Left ventricle myocardium superior (tissue), 1 donor: Measurements from ENCODE around the gene ANKRD17. TPM values are rescaled to one million over a fixed set of nuclear protein-coding genes. Genes with fewer than 3 reads are reported as not detected.
A peak's percentile ranks its signal among the peaks of the same experiment; 100 is the strongest.
"Not testable (repeated sequence)": the region's sequence is repeated elsewhere in the genome, so short reads cannot be mapped to it uniquely, and the experiment has no call there.

ENCODE experiments used
- ATAC-seq: fragments of 200-7000 bp; cut with Tn5 transposase; one replicate; pipeline ENCODE4 v1.9.1; 2020; ENCODE audit warnings: mild to moderate bottlenecking, moderate library complexity
- DNase-seq: peaks from one replicate; pipeline ENCODE4 v3.0.0-alpha.2; 2020
- intact Hi-C: fragments of 100-400 bp; cut with micrococcal nuclease; formaldehyde crosslinking; loops from one replicate; pipeline ENCODE4 v1.11.0; 2022
- total RNA-seq: library from RNA; stranded (reverse); fragmentation: NEBNext Ultra II Directional; extraction: Animal tissue kit (Norgen Biotek cat#: 25700); gene quantifications from one replicate; pipeline ENCODE4 v1.2.1, GENCODE V29; 2021
- donor health status: DM: no; HTN: yes; CAD: no; lungs with severe emphysema.

The ANKRD17 gene
- total RNA-seq, 1 donor from 2014 or later, result 53.3 TPM

GRCh38 chr4:73248821-73249220, 9.8 kb downstream of the ANKRD17 start:
- intact Hi-C loops, result no loop called here
- DNase-seq, result no peak
- no peak for ATAC-seq

DNA sequence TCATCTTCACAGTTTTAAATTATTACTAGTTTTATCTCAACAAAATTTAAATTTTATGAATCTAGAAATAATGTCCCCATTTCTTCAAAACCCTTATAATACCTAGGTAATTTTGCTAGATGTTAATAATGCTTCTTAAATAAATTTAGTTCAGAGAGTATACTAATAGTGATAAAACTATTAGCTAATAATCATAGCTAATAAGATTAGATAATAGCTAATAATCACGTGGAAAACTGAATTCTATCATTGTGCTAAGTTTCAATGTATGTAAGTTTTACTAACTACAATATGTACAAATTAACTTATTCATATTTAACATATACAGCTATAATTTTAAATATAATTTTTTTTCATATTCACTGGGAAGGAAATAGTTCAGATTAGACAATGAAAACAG, 10.2 kb downstream of the ANKRD17 start:
- ATAC-seq, result no peak
- intact Hi-C loops, result no loop called here
- no peak for DNase-seq

DNA sequence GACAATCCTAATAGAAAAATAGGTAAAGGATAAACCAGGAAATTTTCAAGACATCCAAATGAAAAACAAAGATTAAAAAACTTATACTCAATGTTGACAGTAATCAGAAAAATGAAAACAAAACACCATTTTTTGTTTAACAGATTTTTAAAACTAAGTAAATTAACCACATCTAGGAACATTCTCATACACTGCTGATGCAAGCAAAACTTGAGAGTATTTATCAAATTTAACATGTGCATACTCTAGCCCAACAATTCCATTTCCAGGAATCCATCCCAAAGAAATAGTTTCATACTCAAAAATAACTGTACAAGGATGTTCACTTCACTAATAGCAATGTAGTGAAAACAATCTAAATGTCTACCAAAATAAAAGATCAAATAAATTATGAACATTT, 11.5 kb downstream of the ANKRD17 start:
- ATAC-seq (no peak), DNase-seq (no peak)
- intact Hi-C loops, result no loop called here

DNA sequence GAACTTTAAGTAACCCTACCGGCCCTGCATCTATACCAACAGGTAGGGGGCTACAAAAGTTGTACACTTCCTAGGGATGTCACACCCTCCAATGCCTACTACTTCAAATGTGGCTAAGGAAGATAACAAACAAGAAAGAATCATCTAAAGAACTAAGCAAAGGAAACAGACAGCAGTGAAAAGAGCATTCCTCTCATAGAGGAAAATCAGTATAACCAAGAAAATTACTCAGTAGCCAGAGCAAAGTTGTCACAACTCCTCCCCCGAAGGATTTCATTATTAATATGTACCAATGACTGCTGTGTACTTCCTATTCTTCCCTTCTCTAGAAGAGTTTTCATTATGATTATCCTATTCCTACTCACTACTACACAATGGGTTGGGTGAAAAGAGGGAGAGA, 12.6 kb downstream of the ANKRD17 start:
- no peak for ATAC-seq
- DNase-seq, result no peak
- intact Hi-C loops, result no loop called here

DNA sequence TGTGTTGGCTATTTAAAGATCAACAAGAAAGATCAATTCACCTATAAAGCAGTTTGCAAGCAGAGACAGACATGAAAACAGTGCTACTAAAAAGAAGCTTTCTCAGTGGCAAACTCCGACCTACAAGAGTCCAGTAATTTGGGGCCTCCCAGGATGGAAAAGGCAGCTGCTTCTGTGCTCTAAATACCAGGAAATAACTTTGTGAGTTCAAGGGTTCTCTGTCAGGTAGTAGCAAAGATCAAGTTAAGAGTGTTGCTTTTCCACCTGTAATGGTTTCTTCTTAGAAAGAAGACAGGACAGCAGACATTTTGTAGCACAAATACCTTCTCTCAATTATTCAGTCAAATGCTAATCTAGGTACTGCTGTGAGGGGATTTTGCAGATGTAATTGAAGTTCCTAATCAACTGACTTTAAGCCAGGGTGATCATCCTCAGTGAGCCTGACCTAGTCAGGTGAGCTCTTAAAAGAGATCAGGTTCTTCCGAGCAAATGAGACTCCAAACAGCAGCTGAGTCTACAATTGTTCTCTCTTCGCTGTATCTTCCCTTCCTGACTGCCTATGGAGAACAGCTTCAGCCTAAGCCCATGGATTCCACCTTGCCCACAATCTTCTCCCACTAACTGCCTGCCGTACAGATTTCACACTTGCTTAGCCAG, 13.5 kb downstream of the ANKRD17 start:
- ATAC-seq (no peak), DNase-seq (no peak)
- intact Hi-C loops, result no loop called here

DNA sequence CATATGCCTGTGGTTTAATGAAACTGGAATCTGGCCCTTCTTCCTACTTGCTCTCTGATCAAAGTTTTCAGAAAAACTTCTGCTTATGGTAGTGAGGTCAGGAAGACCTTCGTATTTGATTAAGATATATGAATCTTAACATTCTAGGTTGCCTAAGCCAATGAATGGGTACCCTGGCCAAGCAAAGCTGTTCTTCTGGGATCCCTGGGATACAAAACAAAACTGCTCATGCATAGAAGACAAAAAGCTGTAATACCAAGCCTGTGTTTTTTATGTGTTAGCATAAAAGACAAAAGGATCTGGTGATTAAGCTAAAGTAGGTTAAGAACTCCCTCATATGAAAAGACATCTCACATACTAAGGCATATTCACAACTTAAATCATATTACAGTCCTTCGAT, 21.6 kb downstream of the ANKRD17 start:
- intact Hi-C loops, result no loop called here
- DNase-seq (no peak), ATAC-seq (no peak)

GRCh38 chr4:73236151-73236550, 22.4 kb downstream of the ANKRD17 start:
- ATAC-seq, result no peak
- DNase-seq, result no peak
- intact Hi-C loops, result no loop called here

- intact Hi-C loops, result no loop called here
- ATAC-seq (no peak), DNase-seq (no peak)
These were observed 23.9 kb downstream of the ANKRD17 start for GRCh38 chr4:73234712-73235111.

- intact Hi-C loops, result no loop called here
- no peak for DNase-seq
- no peak for ATAC-seq
These were observed 26.8 kb downstream of the ANKRD17 start for GRCh38 chr4:73231518-73232487.

- intact Hi-C loops, result no loop called here
- ATAC-seq (no peak), DNase-seq (no peak)
These were observed 27.6 kb downstream of the ANKRD17 start for GRCh38 chr4:73230865-73231517.

- DNase-seq, intact Hi-C loops, ATAC-seq: not testable (repeated sequence)
These were observed 29.8 kb downstream of the ANKRD17 start for GRCh38 chr4:73228800-73229199.

DNA sequence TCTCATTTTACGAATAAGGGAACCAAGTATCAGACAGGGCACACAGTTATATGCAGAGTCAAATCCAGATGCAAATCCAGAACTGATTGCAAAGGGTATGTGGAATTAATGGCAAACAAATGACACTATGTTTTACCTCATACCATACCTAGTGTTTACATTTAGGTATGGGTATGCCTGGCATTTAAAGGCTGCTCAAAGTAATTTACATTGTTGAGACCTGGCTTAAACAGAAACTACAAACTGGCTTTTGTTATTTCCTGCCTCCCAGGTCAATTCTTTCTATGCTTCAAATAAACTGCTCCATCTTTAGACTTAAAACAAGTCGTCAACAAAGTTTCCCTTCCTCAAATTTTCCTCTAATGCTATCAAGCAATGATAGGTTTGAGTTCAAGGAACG, 33.7 kb downstream of the ANKRD17 start:
- DNase-seq (no peak), ATAC-seq (no peak)
- intact Hi-C loops, result no loop called here

GRCh38 chr4:73223258-73223650, 35.3 kb downstream of the ANKRD17 start:
- intact Hi-C loops, result no loop called here
- ATAC-seq (peak; percentile 33), DNase-seq (no peak)

GRCh38 chr4:73222466-73223257, 35.9 kb downstream of the ANKRD17 start:
- DNase-seq (no peak), ATAC-seq (peak; percentile 100)
- intact Hi-C loops, result no loop called here

DNA sequence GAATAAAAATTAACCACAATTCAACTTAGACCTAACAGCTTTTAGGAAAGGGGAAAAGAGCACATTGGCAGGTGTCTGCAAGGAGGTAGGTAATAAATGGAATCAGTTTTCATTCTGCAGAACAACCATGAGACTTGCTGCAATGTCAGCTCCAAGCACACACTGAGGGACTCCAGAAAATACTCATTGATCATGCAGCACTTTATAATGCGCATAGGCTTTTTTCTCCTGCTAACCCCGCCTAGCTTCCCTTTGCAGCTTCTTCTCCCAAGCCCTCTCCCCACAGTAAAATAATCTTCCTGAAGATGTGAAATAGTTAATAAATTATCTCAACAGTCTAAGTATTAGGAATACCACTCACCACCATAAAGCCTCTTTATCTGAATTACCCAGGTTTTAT, 36.9 kb downstream of the ANKRD17 start:
- intact Hi-C loops, result no loop called here

GRCh38 chr4:73220815-73221214, 37.8 kb downstream of the ANKRD17 start:
- DNase-seq (no peak), ATAC-seq (no peak)
- intact Hi-C loops, result no loop called here

More for the DNA sequence above, 36.9 kb downstream of the ANKRD17 start:
- no peak for ATAC-seq
- no peak for DNase-seq

DNA sequence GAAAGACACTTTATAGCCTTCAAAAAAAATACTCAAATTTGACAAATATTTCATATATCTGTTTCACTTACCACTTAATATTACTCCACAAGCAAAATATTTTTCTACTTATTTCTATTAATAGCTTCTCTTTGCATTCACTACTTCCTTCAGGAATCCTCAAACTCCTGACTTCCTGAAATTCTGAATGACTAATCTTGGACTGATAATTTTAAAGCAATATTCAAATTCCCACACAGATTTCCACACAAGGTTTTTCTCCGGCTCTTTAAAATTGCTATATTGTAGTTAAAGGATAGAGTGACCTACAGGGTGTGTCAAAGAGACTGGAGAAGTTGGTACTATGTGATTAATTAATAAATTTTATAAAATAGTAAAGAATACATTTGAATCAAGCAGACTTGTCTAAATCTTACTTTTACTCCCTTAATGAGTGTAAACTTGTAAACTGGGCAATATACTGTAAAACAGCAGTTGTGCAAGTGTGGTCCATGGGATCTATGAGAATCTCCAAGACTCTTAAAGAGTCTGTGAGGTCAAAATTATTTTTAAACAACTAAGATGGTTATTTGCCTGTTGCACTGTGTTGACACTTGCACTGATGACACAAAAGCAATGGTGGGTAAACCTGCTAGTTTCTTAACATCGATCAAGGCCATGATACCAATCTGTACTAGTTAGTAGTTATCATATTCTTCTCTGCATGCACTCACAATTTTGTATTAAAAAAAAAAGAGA, 44.5 kb downstream of the ANKRD17 start:
- intact Hi-C loops, result no loop called here
- ATAC-seq, result no peak
- no peak for DNase-seq

DNA sequence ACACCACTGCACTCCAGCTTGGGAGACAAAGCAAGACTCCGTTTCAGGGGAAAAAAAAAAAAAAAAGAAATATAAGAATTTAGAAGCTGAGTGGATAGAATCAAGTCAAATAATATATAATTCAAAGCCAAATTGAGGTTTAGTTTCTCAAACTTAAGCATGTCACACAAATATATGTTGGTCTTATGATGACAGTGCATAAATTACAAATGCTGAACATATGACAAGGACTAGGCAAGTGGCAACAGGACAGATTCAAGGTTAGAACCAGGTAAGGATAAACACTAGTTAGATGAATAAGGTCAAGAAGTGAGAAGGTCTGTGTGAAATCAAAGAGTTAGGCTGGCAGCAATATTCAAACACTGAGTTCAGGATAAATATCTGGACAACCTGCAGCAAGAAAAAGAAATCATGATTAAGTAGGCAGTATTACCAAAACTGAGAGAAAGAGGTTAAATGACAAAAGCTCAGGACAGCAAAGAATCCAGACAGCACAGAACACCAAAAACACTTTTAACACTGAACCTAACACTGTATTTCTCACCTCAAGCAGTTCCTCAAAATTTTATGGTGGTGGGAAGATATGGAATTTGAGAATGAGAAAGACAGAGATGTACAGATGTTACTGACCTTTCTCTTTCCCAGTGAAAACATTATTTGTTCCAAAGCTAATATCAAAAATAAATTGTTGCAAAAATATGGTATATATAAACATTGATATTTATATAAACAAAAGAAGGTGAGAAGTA, 45.4 kb downstream of the ANKRD17 start:
- ATAC-seq, result no peak
- intact Hi-C loops, result no loop called here
- DNase-seq, result no peak
